ENCODE data around the gene HRH2.

- TF ChIP-seq EZH2 (IDR thresholded peaks at IDR 0.05), result no peak
- TF ChIP-seq FOXP2 (optimal IDR thresholded peaks at IDR 0.05; ENCODE audit: control extremely low read depth, extremely low read length, insufficient read depth), result no peak
- no peak for TF ChIP-seq POLR2AphosphoS5 (IDR thresholded peaks at IDR 0.05; ENCODE audit: borderline replicate concordance, low read depth, low read length)
Observed at GRCh38 chr5:175740014-175740413, 82.1 kb downstream of the HRH2 start.

Measured in SK-N-MC (cell line).